Endothelial cell of umbilical vein (primary cell): ENCODE measurements around the gene TENM4. TPM values are rescaled to one million over a fixed set of nuclear protein-coding genes. Genes with fewer than 3 reads are reported as not detected.
A peak's percentile ranks its signal among the peaks of the same experiment; 100 is the strongest.

ENCODE experiments used
- BruUV-seq: library from RNA; stranded (reverse); fragments of 400-500 nt; replicated peaks from 2 replicates; lab custom pipeline; 2021; lab: Mats Ljungman, UMichigan
- CTCF ChIA-PET: fragments of 300-600, 350-600 bp; sonication (Branson Sonifier 250); formaldehyde crosslinking; loops from one replicate; lab custom pipeline; 2021; ENCODE audit warnings: antibody characterized with exemption, inconsistent platforms; lab: Charles Lee
- POLR2A ChIA-PET: fragments of 300-600, 350-600 bp; sonication (Branson Sonifier 250); formaldehyde crosslinking; loops from one replicate; lab custom pipeline; 2021; ENCODE audit warnings: antibody characterized with exemption, inconsistent platforms; lab: Charles Lee
- DNase-seq: peaks from one replicate; pipeline ENCODE4 v3.0.0-alpha.2; 2011; ENCODE audit warnings: low read depth, low spot score
- FAIRE-seq: peaks from 2 replicates; lab custom pipeline; 2011; peaks lifted over from hg19 to GRCh38; lab: Jason Lieb, UNC
- H2AFZ ChIP-seq: 2 replicates; pipeline ENCODE4 v1.6.0; 2012; ENCODE audit warnings: low read depth, low read length, control low read depth, inconsistent platforms
- H3K27ac ChIP-seq: 2 replicates; pipeline ENCODE4 v1.5.1; 2011; ENCODE audit warnings: low read depth, mild to moderate bottlenecking, control low read depth, low read length, moderate library complexity; ENCODE audit not compliant: insufficient read depth
- H3K27me3 ChIP-seq, 2 experiments: 2 replicates each; pipeline versions ENCODE4 v1.6.0 to v1.6.1; 2011; ENCODE audit warnings: low read length in 2 of 2, mixed read lengths in 1 of 2; ENCODE audit not compliant: control insufficient read depth in 2 of 2, insufficient read depth in 2 of 2
- H3K36me3 ChIP-seq, 2 experiments: 2 replicates in 1 of 2; 3 replicates in 1 of 2; pipeline ENCODE4 v1.5.1; 2011; ENCODE audit warnings: low read length in 2 of 2, mild to moderate bottlenecking in 1 of 2, moderate library complexity in 1 of 2; ENCODE audit not compliant: control insufficient read depth in 2 of 2, insufficient read depth in 2 of 2; ENCODE audit errors: extremely low read depth in 1 of 2
- H3K4me1 ChIP-seq: 3 replicates; pipeline ENCODE4 v1.5.1; 2011; ENCODE audit warnings: mild to moderate bottlenecking, low read length; ENCODE audit not compliant: control insufficient read depth, insufficient read depth; ENCODE audit errors: extremely low read depth
- H3K4me2 ChIP-seq: 2 replicates; pipeline ENCODE4 v1.6.1; 2011; ENCODE audit warnings: low read length, control low read depth, mixed read lengths; ENCODE audit not compliant: insufficient read depth
- H3K4me3 ChIP-seq, 3 experiments: fragments of 200-600 bp in 1 of 3; sonication (generic), shearing (Covaris generic) in 1 of 3; replicated peaks in 1 of 3; 2 replicates each; pipeline ENCODE4 v1.5.1; 2011 to 2016; ENCODE audit warnings: control low read depth in 3 of 3, low read length in 3 of 3, mild to moderate bottlenecking in 2 of 3, inconsistent platforms in 1 of 3, low read depth in 1 of 3, moderate library complexity in 1 of 3; ENCODE audit not compliant: insufficient read depth in 1 of 3
- H3K79me2 ChIP-seq: 2 replicates; pipeline ENCODE4 v1.6.0; 2012; ENCODE audit warnings: low read length, inconsistent platforms; ENCODE audit not compliant: control insufficient read depth, insufficient read depth
- H3K9ac ChIP-seq: replicated peaks from 2 replicates; pipeline ENCODE3; 2011; ENCODE audit warnings: low read length, control low read depth; ENCODE audit not compliant: insufficient read depth; ENCODE audit errors: extremely low read depth
- H3K9me1 ChIP-seq: replicated peaks from 3 replicates; pipeline ENCODE4 v1.6.0; 2011; ENCODE audit warnings: mild to moderate bottlenecking, low read length; ENCODE audit not compliant: control insufficient read depth, insufficient read depth; ENCODE audit errors: extremely low read depth
- H3K9me3 ChIP-seq: replicated peaks from 2 replicates; pipeline ENCODE4 v1.5.1; 2012; ENCODE audit warnings: low read length, inconsistent platforms; ENCODE audit not compliant: control insufficient read depth, insufficient read depth
- H4K20me1 ChIP-seq: replicated peaks from 2 replicates; pipeline ENCODE3; 2011; ENCODE audit warnings: mild to moderate bottlenecking, low read length; ENCODE audit not compliant: control insufficient read depth, insufficient read depth; ENCODE audit errors: extremely low read depth
- CTCF ChIP-seq, 2 donors: IDR thresholded peaks; 1 replicate in 1 of 2; 2 replicates in 1 of 2; pipeline ENCODE4 v1.5.1; 2011; ENCODE audit warnings: low read length in 2 of 2, mild to moderate bottlenecking in 2 of 2, moderate library complexity in 2 of 2, control low read depth in 1 of 2, inconsistent platforms in 1 of 2, low read depth in 1 of 2; ENCODE audit not compliant: insufficient read depth in 1 of 2; ENCODE audit errors: extremely low read depth in 1 of 2
- EZH2 ChIP-seq: IDR thresholded peaks from 2 replicates; pipeline ENCODE4 v1.6.1; 2012; ENCODE audit warnings: borderline replicate concordance, low read depth, mild to moderate bottlenecking, moderate library complexity, low read length, inconsistent platforms; ENCODE audit not compliant: severe bottlenecking
- FOS ChIP-seq: IDR thresholded peaks from 2 replicates; pipeline ENCODE4 v1.6.1; 2011; ENCODE audit warnings: mild to moderate bottlenecking, low read length, moderate library complexity, borderline replicate concordance; ENCODE audit not compliant: insufficient read depth
- GATA2 ChIP-seq: IDR thresholded peaks from 2 replicates; pipeline ENCODE4 v1.7.0; 2011; ENCODE audit warnings: low read depth, mild to moderate bottlenecking, moderate library complexity, mixed read lengths, low read length; ENCODE audit not compliant: insufficient read length, insufficient read depth
- JUN ChIP-seq: IDR thresholded peaks from 2 replicates; pipeline ENCODE4 v1.6.1; 2011; ENCODE audit warnings: borderline replicate concordance, low read depth; ENCODE audit not compliant: insufficient read length, insufficient read depth
- MAX ChIP-seq: IDR thresholded peaks from 2 replicates; pipeline ENCODE4 v1.6.1; 2011; ENCODE audit not compliant: insufficient read depth, insufficient read length
- MYC ChIP-seq: IDR thresholded peaks from one replicate; pipeline ENCODE4 v1.6.1; 2011; ENCODE audit warnings: mild to moderate bottlenecking, low read depth, low read length
- POLR2A ChIP-seq: IDR thresholded peaks from 2 replicates; pipeline ENCODE4 v1.6.1; 2012; ENCODE audit warnings: low read depth, mild to moderate bottlenecking, control low read depth, low read length
- POLR2AphosphoS5 ChIP-seq: IDR thresholded peaks from 2 replicates; pipeline ENCODE4 v1.6.1; 2012; ENCODE audit warnings: low read depth, mild to moderate bottlenecking, control low read depth, low read length, moderate library complexity; ENCODE audit not compliant: insufficient read depth
- dilution Hi-C: fragments of 300-500 bp; cut with MboI; formaldehyde crosslinking; loops from one replicate; pipeline ENCODE4 v1.15.0; 2019; ENCODE audit warnings: low sequenced_read_pairs; ENCODE audit not compliant: extremely low pct_ligation_motif_present
- intact Hi-C: fragments of 100-400 bp; cut with micrococcal nuclease; formaldehyde crosslinking; loops from one replicate; pipeline ENCODE4 v1.10.0; 2022
- polyA plus RNA-seq, 4 experiments: library from polyadenylated mRNA; depleted of rRNA in 3 of 4; stranded (reverse) in 3 of 4; unstranded in 1 of 4; fragments of >200 nt; gene quantifications; 2 replicates each; pipeline versions ENCODE4 v1.2.1 to v1.2.3, GENCODE V29; 2011 to 2012; ENCODE audit warnings: missing spikeins in 1 of 4
- total RNA-seq: library from RNA; stranded (reverse); gene quantifications from 2 replicates; pipeline ENCODE4 v1.2.3, GENCODE V29; 2021

Gene TENM4
- total and polyA plus RNA-seq, 2 donors (not counting 3 experiments of a cell fraction or from before 2014, with no cell fraction given) = 0.06 to 0.27 TPM

- Histone ChIP-seq H3K4me1 (peaks cover 21% of the 10 kb centered on the region), H4K20me1 (no peaks in the 10 kb centered on the region), H2AFZ (peak overlapping the region; percentile 61), H3K9me1 (no peaks in the 10 kb centered on the region), H3K4me2 (peak overlapping the region; percentile 26), H3K9ac (peak overlapping the region; percentile 12), H3K79me2 (no peaks in the 10 kb centered on the region), H3K9me3 (no peaks in the 10 kb centered on the region), H3K27ac (peak overlapping the region; percentile 58), H3K27me3 (no peaks in the 10 kb centered on the region), H3K36me3 (no peaks in the 10 kb centered on the region), H3K4me3 (no peak overlapping the region)
- intact Hi-C loops = loop anchor here (1.0 kb wide), 1 partner anchor 69 kb away; no protein-coding TSS in a partner anchor
- CTCF ChIA-PET = interaction anchor here (0.6 to 1.9 kb wide), 7 partner anchors 25 to 373 kb away, joined by 3 to 9 read pairs (median 3); no protein-coding TSS in a partner anchor
- FAIRE-seq (peak; percentile 96), DNase-seq (peak; percentile 97)
- POLR2A ChIA-PET = no interaction called here
- no TSS peak for BruUV-seq
- dilution Hi-C loops = no loop called here
- TF ChIP-seq MAX (no peak), GATA2 (peak; percentile 98), JUN (peak; percentile 41), FOS (peak; percentile 93), POLR2AphosphoS5 (peak; percentile 47), CTCF (IDR thresholded peaks at IDR 0.05; ENCODE audit: extremely low read depth in 1 of 2, insufficient read depth in 1 of 2, low read depth in 1 of 2, low read length in 2 of 2) (no peak), POLR2A (peak; percentile 45), EZH2 (no peak), MYC (no peak)
Observed at GRCh38 chr11:79018371-79018849, 422.4 kb downstream of the TENM4 start.
